NCI-H2196 (cell line): ENCODE results near the gene ELL2.

Source experiments
- DNase-seq: peaks from one replicate; lab custom pipeline; 2025; ENCODE audit not compliant: unreplicated experiment; lab: John Stamatoyannopoulos, UW

The ELL2 gene

DNA sequence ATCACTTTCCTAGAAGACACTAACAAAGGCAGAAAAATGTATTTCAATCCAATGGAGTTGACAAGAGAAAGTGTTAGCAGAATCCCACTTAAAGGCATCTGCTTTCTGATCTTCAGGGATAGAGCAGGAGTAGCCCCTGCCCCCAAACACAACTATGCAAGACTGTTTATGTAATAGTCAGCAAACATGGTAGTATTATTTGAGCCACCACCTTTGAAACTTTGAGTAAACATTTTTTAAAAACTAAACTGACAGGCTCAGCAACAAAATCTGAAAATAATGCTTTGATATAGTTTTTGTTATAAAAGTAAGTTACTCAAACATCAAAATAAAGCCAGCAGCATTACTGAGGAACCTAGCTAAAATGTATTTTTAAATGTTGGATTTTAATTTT, 4.8 kb downstream of the ELL2 start:
- no peak for DNase-seq

DNA sequence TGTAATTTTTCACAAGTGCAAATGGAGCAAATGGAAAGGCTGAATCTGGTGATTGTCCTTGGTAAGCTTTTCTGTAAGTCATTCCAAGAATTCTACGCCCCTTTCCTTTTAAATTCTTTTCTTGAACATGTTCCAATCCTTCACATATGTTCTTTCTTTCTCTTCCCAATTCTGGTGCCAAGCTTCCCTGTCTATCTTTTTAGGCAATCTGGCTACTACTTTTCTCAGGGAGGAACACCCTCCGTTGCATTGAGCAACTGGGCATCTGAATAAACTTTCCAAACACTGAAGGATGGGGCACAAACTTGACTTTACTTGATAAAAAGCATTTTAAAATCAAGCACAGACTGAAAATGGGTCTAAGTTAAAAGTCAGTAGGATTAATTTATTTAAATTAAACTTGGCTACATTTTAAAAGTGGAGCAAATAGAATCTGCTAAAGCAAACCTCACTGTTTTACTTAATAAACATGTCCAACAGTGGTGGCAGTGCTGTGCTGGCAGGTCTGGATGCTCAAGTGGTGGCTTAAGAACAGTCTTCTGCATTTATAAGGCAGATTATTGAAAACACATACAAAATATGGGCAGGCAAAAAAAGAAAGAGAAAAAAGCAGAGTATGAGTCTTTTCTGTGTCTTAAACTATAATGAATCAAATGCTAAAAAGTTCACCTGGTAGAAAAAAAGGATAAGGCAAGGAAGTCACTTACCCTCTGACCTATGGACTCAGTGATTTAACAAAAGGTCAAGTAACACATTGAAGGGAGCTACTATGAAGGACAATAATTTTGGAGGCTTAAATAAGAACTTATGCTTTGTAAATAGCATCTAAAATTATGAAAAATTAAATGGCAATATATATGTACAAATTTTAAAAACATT, 5.4 kb downstream of the ELL2 start:
- DNase-seq, result no peak

DNA sequence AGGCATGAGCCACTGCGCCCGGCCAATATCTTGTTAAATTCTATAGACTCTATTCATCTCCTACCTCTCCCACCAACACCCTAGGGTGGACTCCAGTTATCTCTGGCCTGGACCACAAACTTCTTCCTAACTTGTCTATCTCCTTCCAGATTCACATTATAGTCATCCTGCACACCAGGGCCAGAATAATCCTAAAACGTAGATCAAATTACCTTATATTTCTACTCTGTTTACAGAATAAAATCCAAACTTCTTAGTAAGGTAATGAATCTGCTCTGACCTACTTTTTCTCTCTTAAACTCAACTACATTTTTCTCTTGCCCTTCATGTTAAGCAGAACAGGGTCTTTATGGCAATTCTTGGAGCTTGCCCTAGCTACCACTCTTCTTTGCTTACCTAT, 6.9 kb downstream of the ELL2 start:
- DNase-seq, result no peak

DNA sequence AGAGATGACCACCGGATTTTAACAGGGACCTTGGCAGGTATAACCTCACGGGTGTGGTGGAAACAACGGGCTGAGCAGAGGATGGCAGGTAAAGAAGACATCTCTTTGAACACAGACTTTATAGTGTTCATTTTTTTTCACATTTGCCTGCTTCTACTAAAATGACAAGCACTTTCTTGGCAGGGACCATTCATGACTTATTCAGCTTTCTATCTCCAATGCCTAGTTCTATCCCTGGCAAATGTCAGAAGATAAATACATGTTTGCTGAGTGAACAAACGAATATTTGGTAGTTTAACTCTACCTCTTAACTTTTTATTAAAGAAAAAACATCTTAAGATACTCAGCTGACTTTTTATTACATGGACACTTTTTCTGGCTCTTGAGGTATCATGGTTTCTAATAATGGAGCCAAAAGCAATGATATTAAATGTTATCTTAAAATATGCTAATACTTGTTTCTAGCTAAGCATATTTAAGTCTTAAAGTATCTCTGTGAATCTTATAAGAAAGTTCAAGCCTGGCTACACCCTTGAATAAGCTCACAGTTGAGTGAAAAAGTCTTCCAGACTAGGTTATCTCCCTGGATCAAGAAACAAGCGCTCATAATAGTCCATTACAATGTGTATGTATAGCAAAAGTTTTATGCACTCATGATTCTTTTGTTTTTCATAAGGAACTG, 8.5 kb downstream of the ELL2 start:
- DNase-seq, result no peak

DNA sequence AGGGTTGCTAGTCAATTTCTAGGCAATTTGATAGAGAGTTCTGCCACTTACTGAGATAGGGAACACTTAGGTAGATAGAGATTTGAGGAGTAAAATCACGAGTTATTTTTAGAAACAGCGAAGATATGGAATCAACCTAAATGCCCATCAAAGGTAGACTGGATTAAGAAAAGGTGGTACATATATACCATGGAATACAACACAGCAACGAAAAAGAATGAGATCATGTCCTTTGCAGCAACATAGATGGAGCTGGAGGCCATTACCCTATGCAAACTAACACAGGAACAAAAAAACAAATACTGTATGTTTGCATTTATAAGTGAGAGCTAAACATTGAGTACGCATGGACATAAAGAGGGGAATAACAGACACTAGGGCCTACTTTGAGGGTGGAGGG, 9.7 kb downstream of the ELL2 start:
- no peak for DNase-seq

DNA sequence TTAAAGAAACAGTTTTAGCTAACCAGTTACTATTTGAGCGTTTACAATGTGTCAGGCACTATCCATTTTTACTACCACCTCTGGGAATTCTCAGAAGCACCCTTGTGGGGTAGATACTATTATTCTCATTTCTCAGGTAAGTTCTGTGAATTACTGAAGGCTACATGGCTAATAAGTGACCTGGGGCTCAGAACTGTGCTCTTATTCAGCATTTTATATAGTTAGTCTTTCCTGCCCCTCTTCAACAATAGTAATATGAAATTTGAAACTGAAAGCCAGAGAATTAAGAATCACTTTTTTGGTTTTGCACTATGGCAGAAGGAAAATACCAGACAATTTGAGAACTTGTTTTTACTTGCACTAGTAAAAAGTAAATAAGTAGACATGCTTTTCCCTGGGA, 11.8 kb downstream of the ELL2 start:
- DNase-seq, result no peak

DNA sequence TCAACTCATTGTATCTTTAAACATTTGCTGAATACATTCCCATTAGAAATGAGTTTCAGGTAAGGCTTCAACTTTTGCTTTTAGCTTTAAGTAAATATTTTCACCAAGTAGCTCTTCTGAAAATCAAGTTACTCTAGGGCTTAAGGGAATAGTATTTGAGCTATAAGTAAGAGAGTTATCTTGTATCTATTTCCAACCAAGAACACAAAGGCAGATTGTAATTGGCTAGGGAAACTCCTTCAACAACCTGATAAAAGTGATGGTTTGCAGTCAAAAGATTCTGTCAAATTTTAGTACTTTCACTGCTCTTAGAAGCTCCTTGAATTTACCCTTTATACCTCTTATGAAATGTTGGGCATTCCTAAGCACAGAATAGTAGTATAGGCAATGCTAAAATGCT, 13.0 kb downstream of the ELL2 start:
- no peak for DNase-seq

DNA sequence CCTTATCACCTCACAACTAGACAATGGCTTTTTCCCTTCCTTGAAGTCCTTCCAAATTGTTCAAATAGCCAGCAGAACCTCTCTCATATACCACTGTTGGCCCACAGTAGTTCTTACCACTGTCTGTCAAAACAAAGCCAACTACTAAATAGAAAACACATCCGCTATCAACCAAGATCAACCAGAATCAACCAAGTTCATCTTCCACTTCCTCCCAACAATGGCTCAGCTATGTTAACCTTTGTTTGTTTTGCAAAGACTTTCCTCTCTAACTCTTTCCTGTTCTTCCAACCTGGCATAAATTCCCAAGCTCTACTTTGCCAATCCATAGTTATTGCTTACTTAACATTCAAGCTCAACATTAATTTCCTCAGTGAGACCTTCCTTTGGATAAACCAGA, 15.2 kb downstream of the ELL2 start:
- DNase-seq, result no peak

DNA sequence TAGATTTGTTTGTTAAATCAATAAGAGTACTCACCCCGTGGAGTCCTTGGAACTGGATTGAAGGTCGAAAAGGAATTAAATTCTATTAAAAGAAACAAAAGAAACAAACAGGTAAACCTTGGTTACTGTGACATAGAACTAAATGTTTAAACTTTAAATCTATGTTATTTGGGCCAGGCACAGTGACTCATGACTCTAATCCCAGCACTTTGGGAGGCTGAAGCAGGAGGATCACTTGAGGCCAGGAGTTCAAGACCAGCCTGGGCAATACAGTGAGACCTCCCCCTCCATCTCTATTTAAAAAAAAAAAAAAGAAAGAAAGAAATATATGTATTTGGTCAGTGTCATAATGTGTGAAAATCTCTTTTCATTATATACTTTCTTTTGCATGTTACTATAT, 18.7 kb downstream of the ELL2 start:
- DNase-seq, result no peak

DNA sequence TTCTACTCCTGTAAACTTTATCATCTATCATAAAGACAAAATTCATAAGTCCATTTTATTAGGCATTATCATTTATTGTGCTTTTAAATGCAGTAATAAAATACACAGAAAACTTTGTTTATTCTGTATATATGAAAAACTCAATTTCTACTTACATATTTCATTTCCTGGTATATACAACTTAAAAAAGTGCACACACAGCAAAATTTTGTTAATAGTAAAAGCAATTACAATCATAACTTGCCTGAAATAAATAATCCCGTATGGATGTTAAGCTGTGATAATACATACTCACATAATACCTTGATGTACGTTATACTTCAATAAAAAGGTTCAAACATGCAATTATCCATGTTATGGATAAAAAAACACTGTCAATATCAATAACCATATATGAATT, 19.2 kb downstream of the ELL2 start:
- no peak for DNase-seq

DNA sequence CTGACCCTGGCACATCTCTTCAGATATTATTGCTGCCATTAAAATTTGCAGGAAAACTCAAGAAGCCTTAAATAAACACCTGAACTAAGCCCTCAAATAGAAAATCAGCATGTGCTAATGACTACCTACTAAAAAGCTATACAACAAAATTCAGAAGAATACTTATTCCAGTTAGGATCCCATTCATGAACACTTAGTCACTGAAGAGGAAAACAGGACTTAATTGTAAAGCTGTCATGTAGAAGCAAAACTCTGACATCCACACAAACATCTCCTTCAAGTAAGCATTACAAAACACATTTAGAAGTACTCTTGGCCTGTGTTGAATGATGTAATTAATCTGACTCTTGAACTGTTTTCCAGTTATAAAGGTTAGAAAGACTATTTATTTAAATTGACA, 19.9 kb downstream of the ELL2 start:
- DNase-seq, result no peak

DNA sequence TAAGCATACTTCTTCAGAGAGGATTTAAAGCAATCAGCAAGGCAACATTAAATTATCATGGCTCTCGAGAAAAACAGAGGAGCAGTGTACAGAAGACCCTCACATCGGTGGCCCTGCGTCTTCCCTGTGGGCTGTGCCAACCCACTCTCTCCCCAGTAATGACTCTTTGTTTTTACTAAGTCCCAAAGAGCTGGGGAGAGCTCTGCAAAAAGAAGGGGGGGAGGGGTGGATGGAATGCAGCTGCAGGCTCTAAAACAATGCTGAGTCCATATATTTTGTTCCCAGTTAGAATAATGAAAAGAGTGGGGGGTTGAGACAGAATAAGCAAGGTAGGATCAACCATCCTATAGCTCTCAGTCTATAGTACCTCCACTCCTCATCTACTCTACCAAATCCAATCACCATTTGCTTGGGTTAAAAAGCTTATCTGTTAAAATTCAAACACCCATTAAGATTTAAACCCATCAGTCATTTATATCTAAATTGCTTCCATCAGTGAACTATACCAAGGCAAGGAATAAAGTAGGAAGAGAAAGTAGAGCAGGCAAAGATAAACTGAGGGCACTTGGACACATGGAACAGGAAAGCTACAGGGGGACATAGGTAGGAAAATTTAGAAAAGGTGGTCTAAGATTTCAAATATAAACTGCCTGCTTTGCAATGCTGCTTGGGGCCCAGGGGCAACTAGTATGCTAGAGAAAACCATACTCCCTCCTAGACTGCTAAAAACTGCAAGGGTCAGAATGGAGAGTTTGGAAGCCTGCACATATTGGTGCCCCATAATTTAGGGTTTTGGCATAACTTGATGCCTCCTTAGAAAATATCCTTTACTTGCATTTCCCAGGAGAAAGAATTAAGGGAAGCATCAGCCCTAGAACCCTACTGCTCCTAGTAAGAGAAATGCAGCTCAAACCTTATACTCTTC, 20.6 kb downstream of the ELL2 start:
- DNase-seq, result no peak

DNA sequence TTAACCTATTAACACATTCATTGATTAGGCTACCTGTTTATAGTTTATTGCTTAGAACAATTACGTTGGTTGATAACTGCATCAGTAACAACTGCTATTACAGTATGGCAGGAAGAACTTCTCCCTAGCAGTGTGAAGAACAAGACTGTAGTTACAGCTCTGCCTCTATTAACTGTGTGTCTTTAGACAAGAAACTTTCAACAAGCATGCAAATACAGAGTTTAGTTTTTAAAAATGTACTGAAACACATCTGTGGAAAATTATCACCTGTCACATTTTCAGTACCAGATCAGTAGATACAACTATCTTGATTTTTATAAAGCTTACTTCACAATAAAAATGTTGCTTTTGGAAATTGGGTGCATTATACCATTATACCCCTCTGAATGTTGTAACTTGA, 22.2 kb downstream of the ELL2 start:
- no peak for DNase-seq

DNA sequence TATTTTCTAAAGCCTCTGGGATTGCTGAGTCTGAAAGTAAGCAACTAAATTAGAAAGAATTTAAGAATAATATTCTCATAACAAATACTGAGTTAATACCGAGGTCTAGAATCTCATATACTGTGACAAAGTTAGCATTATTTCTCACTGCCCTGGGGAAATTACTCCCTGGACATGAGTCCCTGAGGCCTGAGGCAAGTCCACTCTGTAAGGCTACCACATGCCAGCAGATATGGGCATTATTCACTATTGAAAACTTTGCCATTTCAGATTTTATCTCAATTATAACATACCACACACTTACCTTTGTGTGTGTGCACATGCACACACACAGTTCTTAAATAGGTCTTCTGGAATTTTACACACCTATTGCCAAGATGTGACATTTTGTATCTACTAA, 22.9 kb downstream of the ELL2 start:
- no peak for DNase-seq

DNA sequence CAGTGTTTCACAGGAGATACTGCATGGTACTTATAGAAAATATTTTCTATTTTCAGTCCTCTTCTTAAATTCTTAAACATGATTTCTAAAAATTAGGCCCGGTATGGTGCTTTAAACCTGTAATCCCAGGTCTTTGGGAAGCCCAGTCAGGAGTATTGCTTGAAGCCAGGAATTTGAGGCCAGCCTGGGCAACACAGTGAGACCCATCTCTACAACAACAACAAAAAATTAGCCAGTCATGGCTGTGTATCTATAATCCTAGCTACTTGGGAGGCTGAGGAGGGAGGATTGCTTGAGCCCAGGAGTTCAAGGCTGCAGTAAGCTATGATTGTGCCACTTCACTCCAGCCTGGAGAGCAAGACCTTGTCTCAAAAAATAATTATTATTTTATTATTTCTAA, 23.3 kb downstream of the ELL2 start:
- DNase-seq, result no peak

DNA sequence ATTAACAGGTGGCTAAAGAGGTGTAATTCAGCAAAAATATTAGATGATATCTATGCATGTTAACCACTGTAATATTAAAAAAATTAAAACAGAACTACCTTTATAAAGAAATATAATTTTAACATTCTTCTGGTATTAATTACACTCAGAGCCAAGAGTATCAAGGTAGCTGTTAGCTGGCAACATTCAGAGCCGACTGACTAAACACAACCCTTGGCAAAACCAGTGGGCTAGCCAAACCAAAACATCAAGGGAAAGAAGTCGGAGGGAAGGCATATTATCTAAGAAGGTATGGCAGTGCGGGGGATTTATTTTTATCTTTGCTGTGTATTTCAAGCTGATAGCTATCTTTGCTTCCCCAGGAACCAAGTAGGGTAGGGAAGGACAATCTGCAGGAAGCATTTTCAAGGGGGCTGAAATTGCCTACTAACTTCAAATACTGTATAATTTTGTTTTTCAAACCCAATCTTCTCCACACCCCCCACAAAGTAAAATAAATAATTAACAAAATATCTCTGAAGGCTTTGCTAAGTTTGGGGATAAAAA, 24.0 kb downstream of the ELL2 start:
- no peak for DNase-seq

DNA sequence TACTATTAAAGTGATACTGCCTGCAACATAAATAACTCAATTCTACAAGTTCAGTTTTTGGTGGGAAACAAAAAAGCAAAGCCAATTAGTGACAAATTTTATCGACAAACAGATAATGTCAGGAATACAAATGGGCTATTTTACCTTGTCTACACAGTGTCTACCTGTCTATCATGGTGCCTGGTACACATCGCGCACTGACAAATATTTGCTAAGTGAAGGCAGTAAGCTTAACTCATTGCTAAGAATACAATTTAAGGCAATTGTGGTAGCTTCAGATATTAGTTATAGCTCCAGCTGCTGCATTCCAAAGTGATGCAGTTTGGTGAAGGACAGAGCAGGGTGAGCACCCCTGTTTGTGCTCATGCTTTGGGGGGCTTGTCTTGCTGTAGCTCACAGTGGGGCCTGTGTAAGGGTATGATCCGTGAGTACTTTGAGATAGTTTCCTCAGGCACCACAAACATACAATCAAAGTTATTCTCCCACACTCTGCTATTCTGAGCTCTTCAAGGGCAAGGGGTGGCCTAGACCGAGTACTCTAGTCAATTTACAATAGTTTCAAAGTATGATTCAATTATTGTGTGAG, 24.7 kb downstream of the ELL2 start:
- DNase-seq, result no peak

DNA sequence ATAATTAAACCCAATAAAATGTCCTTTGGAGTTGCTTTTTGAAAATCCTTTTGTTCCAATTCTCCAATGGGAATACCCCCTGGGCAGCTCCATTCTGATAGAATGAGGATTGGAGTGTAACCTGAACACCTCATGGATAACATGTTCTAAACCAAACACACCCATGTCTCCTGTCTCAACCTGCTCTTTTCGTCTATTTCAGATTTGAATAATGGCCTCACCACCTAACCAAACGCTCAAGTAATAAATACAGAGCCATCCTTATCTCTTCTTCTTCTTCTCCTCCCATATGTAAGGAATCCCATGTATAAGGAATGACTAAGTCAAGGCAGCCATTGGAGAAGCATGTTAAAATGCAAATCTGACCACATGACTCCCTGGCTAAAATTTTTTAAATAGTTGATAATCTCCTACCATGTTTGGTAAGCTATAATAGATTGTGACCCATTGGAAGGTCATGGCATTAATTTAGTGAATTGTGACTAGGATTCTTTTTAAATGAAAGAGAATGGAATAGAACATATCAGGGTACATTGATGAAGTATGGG, 26.0 kb downstream of the ELL2 start:
- DNase-seq, result no peak

DNA sequence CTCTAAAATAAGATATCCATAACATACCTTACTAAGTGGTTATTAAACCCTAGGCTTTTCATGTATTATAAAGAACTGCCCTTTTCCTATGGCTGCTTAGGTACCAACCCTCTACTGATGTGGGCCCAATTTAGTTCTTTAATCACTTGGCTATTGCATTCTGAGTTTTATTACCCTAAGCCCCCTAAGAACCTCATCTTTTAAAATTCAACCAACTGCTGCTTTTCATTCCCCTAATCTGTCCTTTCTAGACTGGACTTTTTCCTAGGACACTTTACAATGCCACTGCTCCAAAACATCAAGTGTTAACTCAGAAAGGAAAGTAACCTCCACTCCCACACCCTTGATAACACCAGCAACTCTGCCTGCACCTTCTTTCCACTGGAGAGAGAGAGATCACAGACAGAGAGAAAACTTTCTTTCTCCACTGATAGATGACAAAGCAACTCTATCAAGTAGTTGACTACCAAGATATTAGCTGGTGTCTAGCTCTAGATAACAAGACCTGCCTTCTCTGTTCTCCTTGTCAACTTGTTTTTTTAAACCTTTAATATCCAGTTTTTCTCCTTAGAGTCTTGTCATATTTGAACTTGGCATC, 27.3 kb downstream of the ELL2 start:
- no peak for DNase-seq

DNA sequence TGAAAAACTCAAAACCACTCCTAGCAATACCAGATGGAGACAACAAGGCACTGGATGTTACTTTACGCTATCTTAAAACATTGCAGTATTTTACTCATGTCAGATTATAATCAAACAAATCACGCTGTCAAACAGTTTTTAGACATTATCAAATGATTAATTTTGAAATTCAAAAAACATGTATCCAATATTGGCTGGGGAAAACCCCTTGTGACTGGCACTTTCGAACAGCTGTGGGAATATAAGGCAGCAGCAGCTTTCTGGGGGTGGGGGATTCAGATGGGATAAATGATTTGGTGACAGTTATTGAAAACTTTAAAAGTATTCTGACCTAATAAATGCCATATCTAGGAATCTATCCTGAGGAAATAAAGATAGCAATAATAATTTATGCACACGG, 28.7 kb downstream of the ELL2 start:
- DNase-seq, result no peak
